Right ventricle myocardium inferior (tissue), 1 donor: ENCODE data around the gene SPATA6L. TPM values are rescaled to one million over a fixed set of nuclear protein-coding genes. Genes with fewer than 3 reads are reported as not detected.
"Not testable (repeated sequence)": the region's sequence is repeated elsewhere in the genome, so short reads cannot be mapped to it uniquely, and the experiment has no call there.

Source experiments
- ATAC-seq: fragments of 200-7000 bp; cut with Tn5 transposase; one replicate; pipeline ENCODE4 v1.9.1; 2020; ENCODE audit warnings: mild to moderate bottlenecking, moderate library complexity
- DNase-seq: peaks from one replicate; pipeline ENCODE4 v3.0.0; 2021; ENCODE audit errors: missing footprints
- intact Hi-C: fragments of 100-400 bp; cut with DNase I; formaldehyde crosslinking; loops from one replicate; pipeline ENCODE4 v1.11.0; 2022
- total RNA-seq: library from RNA; stranded (reverse); fragmentation: NEBNext Ultra II Directional; extraction: Animal tissue kit (Norgen Biotek cat#: 25700); gene quantifications from one replicate; pipeline ENCODE4 v1.2.1, GENCODE V29; 2021
- donor health status: DM: no; HTN: yes; CAD: no; lungs with severe emphysema.

SPATA6L gene
- total RNA-seq, 1 donor from 2014 or later: 0.38 TPM

GRCh38 chr9:4657426-4658159, 8.7 kb downstream of the SPATA6L start:
- intact Hi-C loops: no loop called here
- DNase-seq (no peak), ATAC-seq (no peak)

DNA sequence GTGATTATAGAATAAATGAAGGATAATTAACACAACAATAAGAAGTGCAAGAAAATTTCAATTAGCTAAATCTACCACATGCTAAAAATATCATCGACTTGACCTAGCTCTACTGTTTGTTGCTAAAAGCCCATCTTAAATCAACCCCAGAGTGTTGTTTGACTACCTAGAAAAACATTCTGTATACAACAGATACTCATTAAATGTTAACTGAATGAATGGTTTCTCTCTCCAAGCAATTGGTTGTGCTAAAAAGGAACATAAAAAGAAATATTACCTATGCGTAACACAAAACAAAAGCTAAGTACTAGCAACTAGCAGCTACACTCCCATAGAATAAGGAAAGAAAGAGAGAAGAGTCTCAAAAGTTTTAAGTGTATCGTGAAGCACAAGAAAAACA, 9.7 kb downstream of the SPATA6L start:
- intact Hi-C loops: no loop called here
- ATAC-seq (no peak), DNase-seq (no peak)

GRCh38 chr9:4656196-4656595, 10.1 kb downstream of the SPATA6L start:
- intact Hi-C loops, DNase-seq, ATAC-seq: not testable (repeated sequence)

DNA sequence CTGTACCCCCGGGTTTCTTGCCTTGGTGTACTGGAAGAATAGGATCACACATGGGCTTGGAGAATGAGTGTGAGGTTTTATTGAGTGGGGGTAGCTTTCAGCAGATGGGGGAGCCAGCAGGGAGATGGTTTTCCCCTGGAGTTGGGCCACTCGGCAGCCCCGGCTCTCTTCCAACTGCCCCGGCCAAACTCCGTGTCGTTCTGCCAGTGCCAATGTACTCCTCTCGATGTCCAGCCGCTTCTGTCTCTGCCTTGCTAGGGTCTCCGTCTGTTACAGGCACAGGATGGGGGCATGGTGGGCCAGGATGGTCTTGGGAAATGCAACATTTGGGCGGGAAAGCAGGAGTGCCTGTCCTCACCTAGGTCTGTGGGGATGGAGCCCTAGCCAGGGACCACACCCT, 11.7 kb downstream of the SPATA6L start:
- DNase-seq: no peak
- no peak for ATAC-seq
- intact Hi-C loops: no loop called here

GRCh38 chr9:4654084-4654483, 12.2 kb downstream of the SPATA6L start:
- intact Hi-C loops: no loop called here
- no peak for ATAC-seq
- no peak for DNase-seq

DNA sequence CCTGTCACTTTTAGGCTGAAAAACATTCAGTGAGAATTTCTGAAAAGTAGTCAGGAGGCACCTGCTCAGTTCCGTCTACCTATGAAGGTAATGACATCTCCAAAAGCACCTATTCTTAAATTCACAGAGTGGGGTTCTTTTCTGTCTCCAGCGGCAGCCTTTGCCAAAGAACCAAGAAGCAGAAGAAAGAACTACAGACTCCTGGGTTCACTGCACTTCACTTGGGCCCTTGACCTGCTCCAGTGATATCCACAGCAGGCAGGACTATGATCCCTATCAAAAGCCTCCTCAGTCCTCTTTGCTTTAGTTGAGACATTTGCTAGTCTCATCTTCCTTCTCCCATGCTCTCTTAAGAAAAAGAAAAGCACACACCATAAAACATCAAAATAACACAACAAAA, 23.9 kb downstream of the SPATA6L start:
- ATAC-seq (no peak), DNase-seq (no peak)
- intact Hi-C loops: no loop called here

DNA sequence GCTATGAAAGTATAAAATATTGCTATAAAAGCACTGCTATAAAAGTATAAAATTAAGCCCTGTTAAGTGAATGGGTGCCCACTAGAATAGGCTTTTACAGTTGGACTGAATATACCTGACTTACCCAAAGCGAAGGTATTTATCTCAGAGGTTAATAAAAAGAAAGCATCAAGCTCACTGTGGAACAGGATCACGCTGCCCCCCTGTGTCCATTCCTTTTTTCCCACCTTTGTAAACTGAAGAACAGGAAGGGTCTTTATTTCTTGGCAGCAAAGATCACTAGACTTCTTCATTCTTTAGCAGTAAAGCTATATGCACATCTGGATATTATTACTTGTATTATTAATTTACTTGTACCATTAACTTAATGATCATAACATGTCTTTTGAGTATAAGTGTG, 26.3 kb downstream of the SPATA6L start:
- ATAC-seq: no peak
- DNase-seq: no peak
- intact Hi-C loops: loop anchor here (2.0 kb wide), 1 partner anchor 257 kb away; no protein-coding TSS in a partner anchor

- intact Hi-C loops: no loop called here
- DNase-seq (no peak), ATAC-seq (no peak)
These were observed 26.9 kb downstream of the SPATA6L start for GRCh38 chr9:4639420-4639819.

- DNase-seq (no peak), ATAC-seq (no peak)
- intact Hi-C loops: no loop called here
These were observed 27.3 kb downstream of the SPATA6L start for GRCh38 chr9:4638968-4639367.

DNA sequence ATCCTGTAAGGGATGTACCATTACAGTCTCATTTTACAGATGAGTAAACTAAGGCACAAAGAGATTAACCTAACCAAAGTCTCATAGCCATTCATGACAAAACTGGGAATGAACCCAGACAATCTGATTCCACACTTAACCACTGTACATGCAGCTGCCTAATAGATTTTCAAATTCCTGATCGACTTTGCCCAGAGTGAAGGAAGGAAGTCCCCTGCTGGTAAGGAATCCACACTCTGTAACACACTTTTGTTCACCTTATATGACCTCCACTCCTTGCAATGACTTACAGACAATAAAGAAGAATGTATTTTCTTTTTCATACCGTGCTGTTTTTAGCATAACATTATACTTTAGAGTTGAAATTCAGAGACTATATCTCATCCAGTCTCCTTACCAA, 35.4 kb downstream of the SPATA6L start:
- ATAC-seq: no peak
- intact Hi-C loops: no loop called here

GRCh38 chr9:4622016-4622415, 44.3 kb downstream of the SPATA6L start:
- DNase-seq (no peak), ATAC-seq (no peak)
- intact Hi-C loops: no loop called here

More for the DNA sequence above, 35.4 kb downstream of the SPATA6L start:
- DNase-seq: no peak

GRCh38 chr9:4620881-4621555, 45.3 kb downstream of the SPATA6L start:
- DNase-seq (no peak), ATAC-seq (no peak)
- intact Hi-C loops: no loop called here

- no peak for ATAC-seq
These were observed 46.1 kb downstream of the SPATA6L start for GRCh38 chr9:4620057-4620765.

GRCh38 chr9:4618700-4619099, 47.6 kb downstream of the SPATA6L start:
- no peak for ATAC-seq
- intact Hi-C loops: no loop called here
- DNase-seq: no peak

More at GRCh38 chr9:4620057-4620765, 46.1 kb downstream of the SPATA6L start:
- DNase-seq: no peak
- intact Hi-C loops: no loop called here

DNA sequence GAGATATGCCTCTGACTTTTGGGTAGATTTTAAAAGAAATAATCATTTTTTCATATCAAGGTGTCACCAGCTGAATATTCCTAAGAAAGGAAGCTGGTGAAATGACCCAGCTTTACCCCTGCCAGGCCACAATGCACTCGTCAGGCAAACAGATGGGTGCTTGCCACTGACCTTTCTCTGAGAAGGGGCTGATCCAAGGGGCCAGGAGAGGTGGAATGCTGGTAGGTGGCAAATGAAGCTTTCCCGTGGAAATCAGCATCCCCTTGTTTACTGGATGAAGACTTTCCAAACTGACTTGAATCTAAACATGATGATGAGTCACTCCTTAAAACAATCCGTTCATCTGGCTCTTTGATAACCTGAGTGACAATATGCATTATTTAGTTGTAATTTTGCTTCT, 48.5 kb downstream of the SPATA6L start:
- intact Hi-C loops: no loop called here
- no peak for ATAC-seq
- no peak for DNase-seq

DNA sequence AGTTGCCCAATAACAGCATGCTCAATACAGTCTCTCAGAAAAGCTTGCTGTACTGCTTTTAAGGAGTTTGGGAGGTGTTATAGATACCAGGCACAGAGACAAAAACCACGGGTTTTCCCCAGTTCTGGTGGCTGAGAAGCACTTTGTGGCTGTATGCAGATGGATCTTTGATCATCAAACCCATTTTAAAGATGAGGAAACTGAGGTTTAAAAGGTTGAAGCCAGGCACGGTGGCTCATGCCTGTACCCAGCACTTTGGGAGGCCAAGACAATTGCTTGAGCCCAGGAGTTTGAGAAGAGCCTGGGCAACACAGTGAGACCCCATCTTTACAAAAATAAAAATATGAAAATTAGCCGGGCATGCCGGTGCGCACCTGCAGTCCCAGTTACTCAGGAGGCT, 50.5 kb downstream of the SPATA6L start:
- ATAC-seq: no peak
- no peak for DNase-seq
- intact Hi-C loops: no loop called here

- no peak for ATAC-seq
- intact Hi-C loops: no loop called here
- DNase-seq: no peak
These were observed 51.0 kb downstream of the SPATA6L start for GRCh38 chr9:4615251-4615650.

GRCh38 chr9:4614627-4615026, 51.7 kb downstream of the SPATA6L start:
- DNase-seq (no peak), ATAC-seq (no peak)
- intact Hi-C loops: no loop called here

- DNase-seq, ATAC-seq, intact Hi-C loops: not testable (repeated sequence)
These were observed 60.2 kb downstream of the SPATA6L start for GRCh38 chr9:4606033-4606432.

DNA sequence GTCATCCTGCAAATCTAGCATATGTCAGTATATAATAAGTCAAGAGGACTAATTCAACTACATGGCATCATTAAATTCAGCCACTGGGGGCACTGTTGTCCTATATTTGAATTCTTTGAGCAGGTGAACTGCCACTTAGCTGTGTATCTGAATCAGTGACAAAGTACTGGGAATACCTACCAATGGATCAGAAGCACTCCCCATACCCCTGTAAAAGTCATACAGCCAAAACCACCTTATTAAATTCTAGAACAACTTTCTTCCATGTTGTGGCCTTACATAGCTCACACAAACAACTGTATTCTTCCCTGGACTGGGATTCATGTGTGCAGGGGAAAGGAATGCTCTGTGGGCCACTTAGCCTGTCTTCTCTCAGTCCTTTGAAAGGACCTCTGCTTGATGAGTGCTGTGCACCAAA, 61.6 kb downstream of the SPATA6L start:
- no peak for DNase-seq
- peak; percentile 64 for ATAC-seq
- intact Hi-C loops: loop anchor here (5.0 kb wide), 1 partner anchor 138 kb away; the partner anchor contains the start of gene AK3
